KMS-11 (cell line): ENCODE data around the gene HPS3.

Experiments
- H2AFZ ChIP-seq: fragments of 200-600 bp; sonication (generic); 2 replicates; pipeline ENCODE4 v1.6.1; 2016; ENCODE audit warnings: antibody characterized with exemption, mixed run types, low read depth
- H3K27ac ChIP-seq: fragments of 200-600 bp; sonication (generic); 2 replicates; pipeline ENCODE4 v1.6.1; 2016; ENCODE audit warnings: mild to moderate bottlenecking, mixed run types
- H3K27me3 ChIP-seq: fragments of 200-600 bp; sonication (generic); 2 replicates; pipeline ENCODE4 v1.6.1; 2017; ENCODE audit warnings: mild to moderate bottlenecking, low read depth, mixed run types, moderate library complexity; ENCODE audit not compliant: insufficient read depth
- H3K36me3 ChIP-seq: fragments of 200-600 bp; sonication (generic); 2 replicates; pipeline ENCODE4 v1.6.1; 2017; ENCODE audit warnings: mild to moderate bottlenecking, mixed run types; ENCODE audit not compliant: insufficient read depth
- H3K4me1 ChIP-seq: fragments of 200-600 bp; sonication (generic); 2 replicates; pipeline ENCODE4 v1.6.1; 2016; ENCODE audit warnings: mild to moderate bottlenecking, low read depth, mixed run types; ENCODE audit not compliant: poor library complexity, severe bottlenecking
- H3K4me2 ChIP-seq: fragments of 200-600 bp; sonication (generic); 2 replicates; pipeline ENCODE4 v1.7.0; 2016; ENCODE audit warnings: mild to moderate bottlenecking, mixed run types
- H3K4me3 ChIP-seq: fragments of 200-600 bp; sonication (generic); IDR thresholded peaks from 2 replicates; pipeline ENCODE4 v1.6.1; 2017; ENCODE audit warnings: low read depth, low read length, mixed read lengths; ENCODE audit not compliant: insufficient read depth
- H3K79me2 ChIP-seq: fragments of 200-600 bp; sonication (generic); 2 replicates; pipeline ENCODE4 v1.6.1; 2016; ENCODE audit warnings: low read depth, mixed run types; ENCODE audit not compliant: insufficient read depth
- H3K9ac ChIP-seq: fragments of 200-600 bp; sonication (generic); 2 replicates; pipeline ENCODE4 v1.6.1; 2016; ENCODE audit warnings: mild to moderate bottlenecking, mixed run types
- H4K20me1 ChIP-seq: fragments of 200-600 bp; sonication (generic); 2 replicates; pipeline ENCODE4 v1.6.1; 2016; ENCODE audit warnings: mild to moderate bottlenecking, mixed run types; ENCODE audit not compliant: insufficient read depth
- CTCF ChIP-seq: fragments of 200-600 bp; sonication (generic); conservative IDR thresholded peaks from 2 replicates; pipeline ENCODE4 v1.6.1; 2017; ENCODE audit warnings: low read depth, mild to moderate bottlenecking, antibody characterized with exemption, low read length, moderate library complexity, mixed read lengths

Gene HPS3

GRCh38 chr3:149101154-149101553 is 28.3 kb upstream of the HPS3 start:
- Histone ChIP-seq H2AFZ (no peak overlapping the region), H3K9ac (no peak overlapping the region), H3K27me3 (no peaks in the 10 kb centered on the region), H3K4me3 (no peak overlapping the region), H3K4me2 (no peak overlapping the region), H3K36me3 (no peaks in the 10 kb centered on the region), H4K20me1 (no peaks in the 10 kb centered on the region), H3K4me1 (no peaks in the 10 kb centered on the region), H3K79me2 (no peaks in the 10 kb centered on the region), H3K27ac (no peak overlapping the region)
- no peak for TF ChIP-seq CTCF

- Histone ChIP-seq H3K4me3 (no peak overlapping the region), H3K9ac (no peak overlapping the region), H2AFZ (no peak overlapping the region), H3K27ac (no peak overlapping the region), H4K20me1 (no peaks in the 10 kb centered on the region), H3K36me3 (no peaks in the 10 kb centered on the region), H3K4me1 (no peaks in the 10 kb centered on the region), H3K4me2 (no peak overlapping the region), H3K79me2 (no peaks in the 10 kb centered on the region), H3K27me3 (no peaks in the 10 kb centered on the region)
- no peak for TF ChIP-seq CTCF
Measured at GRCh38 chr3:149101641-149102040, 27.8 kb upstream of the HPS3 start.

- no peak overlapping the region for H3K4me3 ChIP-seq
- no peak overlapping the region for H2AFZ ChIP-seq
- H3K9ac ChIP-seq: no peak overlapping the region
- no peaks in the 10 kb centered on the region for H4K20me1 ChIP-seq
- H3K36me3 ChIP-seq: no peaks in the 10 kb centered on the region
- no peaks in the 10 kb centered on the region for H3K4me1 ChIP-seq
- no peak overlapping the region for H3K4me2 ChIP-seq
- H3K27ac ChIP-seq: no peak overlapping the region
- TF ChIP-seq CTCF: no peak
- no peaks in the 10 kb centered on the region for H3K27me3 ChIP-seq
- no peaks in the 10 kb centered on the region for H3K79me2 ChIP-seq
Measured at GRCh38 chr3:149104484-149104883, 25.0 kb upstream of the HPS3 start.

- Histone ChIP-seq H3K4me1 (peaks cover 4% of the 10 kb centered on the region), H3K4me3 (no peak overlapping the region), H2AFZ (no peak overlapping the region), H3K9ac (no peak overlapping the region), H3K79me2 (no peaks in the 10 kb centered on the region), H3K4me2 (no peak overlapping the region), H3K36me3 (no peaks in the 10 kb centered on the region), H4K20me1 (no peaks in the 10 kb centered on the region), H3K27ac (no peak overlapping the region), H3K27me3 (no peaks in the 10 kb centered on the region)
- TF ChIP-seq CTCF: no peak
Measured at GRCh38 chr3:149114458-149114857, 15.0 kb upstream of the HPS3 start.

GRCh38 chr3:149115114-149115513 is 14.3 kb upstream of the HPS3 start:
- H3K9ac ChIP-seq: no peak overlapping the region
- H3K79me2 ChIP-seq: no peaks in the 10 kb centered on the region
- H3K27ac ChIP-seq: no peak overlapping the region
- no peaks in the 10 kb centered on the region for H3K27me3 ChIP-seq
- peaks cover 6% of the 10 kb centered on the region for H3K4me1 ChIP-seq
- H3K4me2 ChIP-seq: no peak overlapping the region
- TF ChIP-seq CTCF: no peak
- H3K4me3 ChIP-seq: no peak overlapping the region
- H2AFZ ChIP-seq: no peak overlapping the region
- H3K36me3 ChIP-seq: no peaks in the 10 kb centered on the region
- H4K20me1 ChIP-seq: no peaks in the 10 kb centered on the region
